ENCODE data around the gene ADCY3. TPM values are rescaled to one million over a fixed set of nuclear protein-coding genes. Genes with fewer than 3 reads are reported as not detected.

Gene ADCY3
- total RNA-seq, 4 donors from 2014 or later = 11.7 to 80.2 (median 22.6) TPM

DNA sequence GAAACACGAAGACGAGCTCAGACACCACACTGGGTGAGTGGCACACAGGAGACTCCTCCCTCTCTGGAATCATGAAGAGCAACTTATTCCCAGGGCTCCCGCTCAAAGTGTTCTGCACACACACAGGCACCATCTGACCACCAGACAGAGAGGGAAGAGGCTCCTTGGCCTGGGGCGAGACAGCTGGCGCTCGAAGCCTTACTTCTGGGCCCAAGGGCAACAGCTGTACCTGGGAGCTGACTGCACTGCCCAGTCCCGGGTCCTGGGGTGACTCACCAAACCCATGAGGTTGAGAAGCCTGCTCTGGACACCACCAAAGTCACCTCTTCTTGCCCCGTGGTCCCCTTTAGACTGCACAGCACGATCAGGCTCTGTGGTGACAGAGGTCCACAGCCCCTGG, 42.4 kb downstream of the ADCY3 start:
- Histone ChIP-seq H3K36me3 (no peaks in the 10 kb centered on the region), H3K4me1 (no peaks in the 10 kb centered on the region), H3K27ac (no peak overlapping the region), H3K9me3 (no peaks in the 10 kb centered on the region), H3K4me3 (no peak overlapping the region), H3K27me3 (no peaks in the 10 kb centered on the region)
- TF ChIP-seq, protein P1, sequence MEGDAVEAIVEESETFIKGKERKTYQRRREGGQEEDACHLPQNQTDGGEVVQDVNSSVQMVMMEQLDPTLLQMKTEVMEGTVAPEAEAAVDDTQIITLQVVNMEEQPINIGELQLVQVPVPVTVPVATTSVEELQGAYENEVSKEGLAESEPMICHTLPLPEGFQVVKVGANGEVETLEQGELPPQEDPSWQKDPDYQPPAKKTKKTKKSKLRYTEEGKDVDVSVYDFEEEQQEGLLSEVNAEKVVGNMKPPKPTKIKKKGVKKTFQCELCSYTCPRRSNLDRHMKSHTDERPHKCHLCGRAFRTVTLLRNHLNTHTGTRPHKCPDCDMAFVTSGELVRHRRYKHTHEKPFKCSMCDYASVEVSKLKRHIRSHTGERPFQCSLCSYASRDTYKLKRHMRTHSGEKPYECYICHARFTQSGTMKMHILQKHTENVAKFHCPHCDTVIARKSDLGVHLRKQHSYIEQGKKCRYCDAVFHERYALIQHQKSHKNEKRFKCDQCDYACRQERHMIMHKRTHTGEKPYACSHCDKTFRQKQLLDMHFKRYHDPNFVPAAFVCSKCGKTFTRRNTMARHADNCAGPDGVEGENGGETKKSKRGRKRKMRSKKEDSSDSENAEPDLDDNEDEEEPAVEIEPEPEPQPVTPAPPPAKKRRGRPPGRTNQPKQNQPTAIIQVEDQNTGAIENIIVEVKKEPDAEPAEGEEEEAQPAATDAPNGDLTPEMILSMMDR (IDR thresholded peaks at IDR 0.05) = no peak
- TF ChIP-seq POLR2A (IDR thresholded peaks at IDR 0.05) = no peak
- TF ChIP-seq EP300 (IDR thresholded peaks at IDR 0.05; ENCODE audit: low read depth) = no peak
- TF ChIP-seq POLR2AphosphoS5 (IDR thresholded peaks at IDR 0.05) = no peak
- no peak for DNase-seq
- intact Hi-C loops (cut with DNase I; ENCODE audit: low total_unique reads) = no loop called here
- in situ Hi-C loops (cut with MboI; ENCODE audit: low pct_ligation_motif_present in 1 of 4, low pct_unique_long_range_greater_than_20kb in 1 of 4, low sequenced_read_pairs in 3 of 4) = no loop called here
- WGBS, 2 donors (ENCODE audit: low coverage in 1 of 2) = 84 to 87% methylated on average over 8 to 9 of the region's 9 CpGs

DNA sequence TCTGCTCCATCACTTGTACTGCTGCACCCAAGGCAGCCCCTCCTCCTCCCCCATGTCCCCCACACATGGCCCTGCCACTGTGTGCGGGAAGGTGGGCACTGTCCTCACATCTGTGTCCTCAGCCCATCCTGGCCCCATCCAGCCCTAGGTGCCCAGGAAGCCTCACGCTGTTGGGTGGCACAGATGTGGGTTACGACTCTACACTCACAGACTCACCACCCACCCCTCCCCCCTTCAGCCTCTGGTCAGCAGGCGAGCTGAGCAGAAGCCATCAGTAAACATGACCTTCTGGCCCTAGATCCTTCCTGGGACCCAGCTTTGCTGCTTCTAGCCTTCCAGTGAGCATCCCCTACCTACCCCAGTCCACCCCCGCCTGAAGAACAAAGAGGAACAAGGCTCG, 43.0 kb downstream of the ADCY3 start:
- in situ Hi-C loops (cut with MboI; ENCODE audit: low pct_ligation_motif_present in 1 of 4, low pct_unique_long_range_greater_than_20kb in 1 of 4, low sequenced_read_pairs in 3 of 4) = no loop called here
- WGBS, 2 donors (ENCODE audit: low coverage in 1 of 2) = 95% methylated on average over 6 of the region's 6 CpGs; no CpG with 5 or more reads in 1 of the 2 donors
- Histone ChIP-seq H3K4me1 (no peaks in the 10 kb centered on the region), H3K27me3 (no peaks in the 10 kb centered on the region), H3K4me3 (no peak overlapping the region), H3K27ac (no peak overlapping the region), H3K36me3 (no peaks in the 10 kb centered on the region), H3K9me3 (no peaks in the 10 kb centered on the region)
- TF ChIP-seq, protein P1 (IDR thresholded peaks at IDR 0.05) = no peak
- TF ChIP-seq EP300 (IDR thresholded peaks at IDR 0.05; ENCODE audit: low read depth) (no peak), POLR2AphosphoS5 (IDR thresholded peaks at IDR 0.05) (no peak), POLR2A (IDR thresholded peaks at IDR 0.05) (no peak)
- intact Hi-C loops (cut with DNase I; ENCODE audit: low total_unique reads) = no loop called here
- DNase-seq = no peak

DNA sequence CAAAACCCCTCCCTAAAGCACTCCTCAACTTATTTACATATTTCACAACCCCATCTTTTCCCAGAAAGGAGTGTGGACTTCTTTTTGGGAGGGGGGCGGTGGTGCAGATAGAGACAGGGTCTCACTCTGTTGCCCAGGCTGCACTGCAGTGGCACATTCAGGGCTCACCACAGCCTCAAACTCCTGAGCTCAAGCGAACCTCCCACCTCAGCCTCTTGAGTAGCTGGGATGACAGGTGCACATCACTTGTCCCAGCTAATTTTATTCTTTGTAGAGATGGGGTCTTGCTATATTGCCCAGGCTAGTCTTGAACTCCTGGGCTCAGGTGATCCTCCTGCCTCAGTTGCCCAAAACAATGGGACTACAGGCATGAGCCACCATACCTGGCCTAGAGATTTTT, 44.1 kb downstream of the ADCY3 start:
- no peaks in the 10 kb centered on the region for H3K36me3 ChIP-seq
- in situ Hi-C loops (cut with MboI; ENCODE audit: low pct_ligation_motif_present in 1 of 4, low pct_unique_long_range_greater_than_20kb in 1 of 4, low sequenced_read_pairs in 3 of 4) = no loop called here
- H3K4me1 ChIP-seq = no peaks in the 10 kb centered on the region
- TF ChIP-seq, protein P1 (IDR thresholded peaks at IDR 0.05) = no peak
- TF ChIP-seq POLR2AphosphoS5 (IDR thresholded peaks at IDR 0.05) (no peak), POLR2A (IDR thresholded peaks at IDR 0.05) (no peak), EP300 (IDR thresholded peaks at IDR 0.05; ENCODE audit: low read depth) (no peak)
- DNase-seq = no peak
- H3K27ac ChIP-seq = no peak overlapping the region
- 79% methylated on average over 2 of the region's 2 CpGs; no CpG with 5 or more reads in 1 of the 2 donors for WGBS, 2 donors (ENCODE audit: low coverage in 1 of 2)
- no peaks in the 10 kb centered on the region for H3K27me3 ChIP-seq
- no peak overlapping the region for H3K4me3 ChIP-seq
- intact Hi-C loops (cut with DNase I; ENCODE audit: low total_unique reads) = no loop called here
- no peaks in the 10 kb centered on the region for H3K9me3 ChIP-seq

DNA sequence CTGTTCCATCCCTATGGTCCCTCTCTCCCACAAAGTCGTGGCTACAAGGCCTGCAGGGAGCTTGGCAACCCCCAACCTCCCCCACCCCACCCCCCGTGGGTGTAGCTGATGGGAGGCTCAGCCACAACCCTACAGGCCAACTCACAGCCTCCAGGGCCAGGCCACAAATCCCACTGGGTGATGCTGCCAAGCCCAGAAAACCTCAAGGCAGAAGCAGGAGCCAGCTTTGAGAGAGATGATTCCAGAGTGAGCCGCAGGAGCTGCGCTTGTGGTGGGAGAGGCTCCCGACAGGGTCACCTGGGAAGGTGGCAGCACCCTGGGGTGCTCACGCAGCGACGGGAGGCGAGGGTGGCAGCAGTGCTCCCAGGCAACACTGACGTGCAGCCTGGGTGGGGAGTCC, 44.8 kb downstream of the ADCY3 start:
- H3K27me3 ChIP-seq = no peaks in the 10 kb centered on the region
- no peak overlapping the region for H3K4me3 ChIP-seq
- intact Hi-C loops (cut with DNase I; ENCODE audit: low total_unique reads) (no loop called here), in situ Hi-C loops (cut with MboI; ENCODE audit: low pct_ligation_motif_present in 1 of 4, low pct_unique_long_range_greater_than_20kb in 1 of 4, low sequenced_read_pairs in 3 of 4) (no loop called here)
- H3K27ac ChIP-seq = peak overlapping the region in 2 of 4 donors; percentile 16 to 19
- 96% methylated on average over 9 of the region's 10 CpGs; no CpG with 5 or more reads in 1 of the 2 donors for WGBS, 2 donors (ENCODE audit: low coverage in 1 of 2)
- TF ChIP-seq, protein P1 (IDR thresholded peaks at IDR 0.05) = no peak
- TF ChIP-seq POLR2AphosphoS5 (IDR thresholded peaks at IDR 0.05) = no peak
- no peak for TF ChIP-seq EP300 (IDR thresholded peaks at IDR 0.05; ENCODE audit: low read depth)
- no peak for TF ChIP-seq POLR2A (IDR thresholded peaks at IDR 0.05)
- no peaks in the 10 kb centered on the region for H3K36me3 ChIP-seq
- no peaks in the 10 kb centered on the region for H3K9me3 ChIP-seq
- DNase-seq = no peak
- no peaks in the 10 kb centered on the region for H3K4me1 ChIP-seq
